ENCODE measurements around the gene LRRC36.

DNA sequence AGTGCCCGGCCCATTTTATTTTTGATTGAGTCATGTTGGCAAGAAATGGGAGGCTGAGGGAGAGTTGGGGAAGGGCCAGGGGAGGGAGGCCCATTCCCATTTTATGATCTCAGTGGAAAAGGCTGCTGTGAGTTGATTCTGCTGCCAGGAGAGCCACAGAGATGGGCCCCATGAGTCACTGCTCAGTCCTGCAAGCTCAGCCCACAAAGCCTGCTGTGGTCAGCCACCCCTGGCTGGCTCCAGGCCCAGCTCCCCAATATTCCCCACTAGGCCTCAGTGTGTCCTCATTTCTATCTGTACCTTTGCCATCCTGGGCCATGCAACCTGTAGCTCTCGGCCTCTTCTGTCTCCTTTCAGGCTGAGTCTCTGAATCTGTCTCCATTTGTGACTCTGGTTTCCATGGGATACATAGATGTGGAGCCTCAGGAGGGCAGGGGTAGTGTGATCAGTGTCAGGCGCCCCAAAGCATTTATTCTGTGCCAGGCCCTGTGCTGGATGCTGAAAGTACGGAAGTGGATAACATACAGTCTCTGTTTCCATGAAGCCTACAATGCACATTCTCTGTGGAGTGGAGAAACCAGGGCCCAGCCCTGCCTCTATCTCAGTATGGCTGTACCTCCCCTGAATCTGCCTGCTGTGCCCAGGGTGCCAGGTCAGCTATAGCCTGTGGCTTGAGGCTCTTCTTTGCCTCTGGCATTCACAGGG lies 49.2 kb upstream of the LRRC36 start:
- TF ChIP-seq, protein P1, sequence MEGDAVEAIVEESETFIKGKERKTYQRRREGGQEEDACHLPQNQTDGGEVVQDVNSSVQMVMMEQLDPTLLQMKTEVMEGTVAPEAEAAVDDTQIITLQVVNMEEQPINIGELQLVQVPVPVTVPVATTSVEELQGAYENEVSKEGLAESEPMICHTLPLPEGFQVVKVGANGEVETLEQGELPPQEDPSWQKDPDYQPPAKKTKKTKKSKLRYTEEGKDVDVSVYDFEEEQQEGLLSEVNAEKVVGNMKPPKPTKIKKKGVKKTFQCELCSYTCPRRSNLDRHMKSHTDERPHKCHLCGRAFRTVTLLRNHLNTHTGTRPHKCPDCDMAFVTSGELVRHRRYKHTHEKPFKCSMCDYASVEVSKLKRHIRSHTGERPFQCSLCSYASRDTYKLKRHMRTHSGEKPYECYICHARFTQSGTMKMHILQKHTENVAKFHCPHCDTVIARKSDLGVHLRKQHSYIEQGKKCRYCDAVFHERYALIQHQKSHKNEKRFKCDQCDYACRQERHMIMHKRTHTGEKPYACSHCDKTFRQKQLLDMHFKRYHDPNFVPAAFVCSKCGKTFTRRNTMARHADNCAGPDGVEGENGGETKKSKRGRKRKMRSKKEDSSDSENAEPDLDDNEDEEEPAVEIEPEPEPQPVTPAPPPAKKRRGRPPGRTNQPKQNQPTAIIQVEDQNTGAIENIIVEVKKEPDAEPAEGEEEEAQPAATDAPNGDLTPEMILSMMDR (IDR thresholded peaks at IDR 0.05 in 8 of 11, conservative IDR thresholded peaks at IDR 0.05 in 3 of 11) = no peak
- TF ChIP-seq POLR2AphosphoS5 (IDR thresholded peaks at IDR 0.05) (no peak), POLR2A (IDR thresholded peaks at IDR 0.05) (no peak)
